ENCODE results near the gene DCAF11. TPM values are rescaled to one million over a fixed set of nuclear protein-coding genes. Genes with fewer than 3 reads are reported as not detected.

Gene DCAF11
- total and polyA plus RNA-seq, 2 of the 13 experiments (the other 11 are each of a cell fraction or from before 2014, with no cell fraction given) = 150 to 257 TPM

DNA sequence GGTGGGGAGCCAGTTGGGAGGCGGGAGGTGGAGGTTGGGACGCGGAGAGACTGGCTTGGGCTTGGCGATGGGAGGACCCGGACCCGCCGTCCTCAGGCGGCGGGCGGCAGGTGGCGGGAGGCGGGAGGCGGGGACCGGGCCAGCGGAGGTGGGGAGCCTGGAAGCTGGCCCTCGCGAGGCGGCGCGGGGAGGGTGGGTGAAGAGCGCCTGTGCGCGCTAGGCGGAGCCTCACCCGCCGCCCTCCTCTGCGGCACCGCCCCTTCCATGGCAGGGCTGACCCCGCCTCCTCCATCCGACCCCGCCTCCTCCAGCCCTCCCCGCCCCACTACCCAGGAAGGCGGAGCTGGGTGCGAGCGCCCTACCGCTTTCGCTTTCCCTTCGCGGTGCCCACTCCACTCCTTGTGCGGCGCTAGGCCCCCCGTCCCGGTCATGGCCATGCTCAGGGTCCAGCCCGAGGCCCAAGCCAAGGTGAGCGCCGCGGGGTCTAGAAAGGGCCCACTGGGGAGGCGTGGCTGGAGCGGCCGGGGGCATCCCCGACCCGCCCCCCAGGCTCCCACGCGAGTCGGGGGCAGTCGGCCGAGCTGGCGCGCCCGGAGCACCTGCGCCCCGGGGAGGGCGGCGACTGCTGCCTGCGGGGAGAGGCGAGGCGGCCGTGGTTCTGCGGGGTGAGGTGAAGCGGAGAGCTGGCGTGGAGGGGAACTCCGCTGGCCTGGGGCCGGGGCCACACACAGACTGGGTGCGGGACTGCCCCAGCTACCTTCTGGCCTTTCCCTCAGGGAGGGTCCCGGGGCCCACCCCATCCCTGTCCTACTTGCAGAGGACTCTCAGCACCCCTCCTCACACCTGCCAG is 21.5 kb downstream of the DCAF11 start, which contains the start of gene PSME1 (continued):
- peak; percentile 52; the same call in 1 of the 2 replicates for TF ChIP-seq HDAC2 (CRISPR knock-in tag; IDR thresholded peaks at IDR 0.05)
- 0 out of 2 replicates have a peak, but pooled peaks have one; percentile 62 for TF ChIP-seq ATAD3A (CRISPR knock-in tag; IDR thresholded peaks at IDR 0.05)
- TF ChIP-seq ZNF788 (CRISPR knock-in tag; IDR thresholded peaks at IDR 0.05; ENCODE audit: borderline replicate concordance) = peak; percentile 95
- no peak for TF ChIP-seq GABPA (IDR thresholded peaks at IDR 0.05; ENCODE audit: low read depth, low read length)
- no peak for TF ChIP-seq GABPA (CRISPR knock-in tag; IDR thresholded peaks at IDR 0.05; ENCODE audit: low read depth)
- no peak; the same call in none of the 2 replicates for TF ChIP-seq SAFB2 (CRISPR knock-in tag; IDR thresholded peaks at IDR 0.05; ENCODE audit: borderline replicate concordance, low read depth)
- TF ChIP-seq, protein P1, sequence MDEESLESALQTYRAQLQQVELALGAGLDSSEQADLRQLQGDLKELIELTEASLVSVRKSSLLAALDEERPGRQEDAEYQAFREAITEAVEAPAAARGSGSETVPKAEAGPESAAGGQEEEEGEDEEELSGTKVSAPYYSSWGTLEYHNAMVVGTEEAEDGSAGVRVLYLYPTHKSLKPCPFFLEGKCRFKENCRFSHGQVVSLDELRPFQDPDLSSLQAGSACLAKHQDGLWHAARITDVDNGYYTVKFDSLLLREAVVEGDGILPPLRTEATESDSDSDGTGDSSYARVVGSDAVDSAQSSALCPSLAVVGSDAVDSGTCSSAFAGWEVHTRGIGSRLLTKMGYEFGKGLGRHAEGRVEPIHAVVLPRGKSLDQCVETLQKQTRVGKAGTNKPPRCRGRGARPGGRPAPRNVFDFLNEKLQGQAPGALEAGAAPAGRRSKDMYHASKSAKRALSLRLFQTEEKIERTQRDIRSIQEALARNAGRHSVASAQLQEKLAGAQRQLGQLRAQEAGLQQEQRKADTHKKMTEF (CRISPR knock-in tag; IDR thresholded peaks at IDR 0.05) = peak; percentile 78; the same call in 1 of the 2 replicates
- peak; percentile 53 for TF ChIP-seq AGO1 (IDR thresholded peaks at IDR 0.05; ENCODE audit: low read depth, low read length, poor library complexity, severe bottlenecking)
- TF ChIP-seq ZBTB25 (CRISPR knock-in tag; IDR thresholded peaks at IDR 0.05) = no peak
- peak; percentile 95 for TF ChIP-seq ZBTB43 (CRISPR knock-in tag; conservative IDR thresholded peaks at IDR 0.05)
- no peak for TF ChIP-seq ZBTB46 (CRISPR knock-in tag; IDR thresholded peaks at IDR 0.05; ENCODE audit: borderline replicate concordance)
- TF ChIP-seq RXRA (CRISPR knock-in tag; IDR thresholded peaks at IDR 0.05) = peak; percentile 60; the same call in 1 of the 2 replicates
- peak; percentile 97 for TF ChIP-seq AGO2 (optimal IDR thresholded peaks at IDR 0.05; ENCODE audit: low read depth, low read length)
- no peak for TF ChIP-seq ZNF33A (CRISPR knock-in tag; IDR thresholded peaks at IDR 0.05; ENCODE audit: borderline replicate concordance)
- TF ChIP-seq ZNF639 (CRISPR knock-in tag; conservative IDR thresholded peaks at IDR 0.05) = peak; percentile 78
- no peak for TF ChIP-seq KAT2B (IDR thresholded peaks at IDR 0.05; ENCODE audit: borderline replicate concordance, low read depth, low read length)
- TF ChIP-seq GZF1 (CRISPR knock-in tag; IDR thresholded peaks at IDR 0.05) = 0 out of 2 replicates have a peak, but pooled peaks have one; percentile 16
- peak; percentile 98 for TF ChIP-seq ASH2L (IDR thresholded peaks at IDR 0.05; ENCODE audit: insufficient read length, low read depth, low read length)
- no peak for TF ChIP-seq ZNF224 (CRISPR knock-in tag; IDR thresholded peaks at IDR 0.05)
- no peak for TF ChIP-seq ZBTB2 (CRISPR knock-in tag; IDR thresholded peaks at IDR 0.05; ENCODE audit: low read depth)
